ENCODE measurements around the gene TTC9C. TPM values are rescaled to one million over a fixed set of nuclear protein-coding genes. Genes with fewer than 3 reads are reported as not detected.

Gene TTC9C
- total and polyA plus RNA-seq, 2 of the 13 experiments (the other 11 are each of a cell fraction or from before 2014, with no cell fraction given): 28.0 to 36.4 TPM

GRCh38 chr11:62680825-62681240, 47.5 kb upstream of the TTC9C start (continued):
- no peak for TF ChIP-seq HNRNPK (IDR thresholded peaks at IDR 0.05; ENCODE audit: low read depth, low read length, poor library complexity, severe bottlenecking)
- TF ChIP-seq HOXA5 (CRISPR knock-in tag; IDR thresholded peaks at IDR 0.05): 0 out of 2 replicates have a peak, but pooled peaks have one; percentile 60
- peak; percentile 23; the same call in 1 of the 2 replicates for TF ChIP-seq SALL1 (CRISPR knock-in tag; IDR thresholded peaks at IDR 0.05)
- TF ChIP-seq ZBTB42 (CRISPR knock-in tag; IDR thresholded peaks at IDR 0.05): no peak
- 0 out of 2 replicates have a peak, but pooled peaks have one; percentile 27 for TF ChIP-seq HMG20A (CRISPR knock-in tag; IDR thresholded peaks at IDR 0.05; ENCODE audit: borderline replicate concordance)
- TF ChIP-seq RARA (CRISPR knock-in tag; IDR thresholded peaks at IDR 0.05): 0 out of 2 replicates have a peak, but pooled peaks have one; percentile 15
- 0 out of 2 replicates have a peak, but pooled peaks have one; percentile 42 for TF ChIP-seq HOXD1 (CRISPR knock-in tag; IDR thresholded peaks at IDR 0.05)
- no peak for TF ChIP-seq ZBTB37 (CRISPR knock-in tag; IDR thresholded peaks at IDR 0.05)
- TF ChIP-seq SOX13 (IDR thresholded peaks at IDR 0.05): no peak
- TF ChIP-seq SOX13 (CRISPR knock-in tag; conservative IDR thresholded peaks at IDR 0.05 in 1 of 2, IDR thresholded peaks at IDR 0.05 in 1 of 2): no peak
- no peak for TF ChIP-seq KAT2B (IDR thresholded peaks at IDR 0.05; ENCODE audit: borderline replicate concordance, low read depth, low read length)
- TF ChIP-seq POLR2AphosphoS5 (IDR thresholded peaks at IDR 0.05; ENCODE audit: low read depth, low read length): peak; percentile 49
- TF ChIP-seq ZFX (CRISPR knock-in tag; IDR thresholded peaks at IDR 0.05; ENCODE audit: low read depth): peak; percentile 51; the same call in 1 of the 2 replicates
- no peak for TF ChIP-seq SOX6 (IDR thresholded peaks at IDR 0.05)
- 0 out of 2 replicates have a peak, but pooled peaks have one; percentile 15 for TF ChIP-seq SOX6 (CRISPR knock-in tag; IDR thresholded peaks at IDR 0.05)
- no peak for TF ChIP-seq GABPA (IDR thresholded peaks at IDR 0.05; ENCODE audit: low read depth, low read length)
- 0 out of 2 replicates have a peak, but pooled peaks have one; percentile 35 for TF ChIP-seq GABPA (CRISPR knock-in tag; IDR thresholded peaks at IDR 0.05; ENCODE audit: low read depth)
- TF ChIP-seq ZHX1 (CRISPR knock-in tag; IDR thresholded peaks at IDR 0.05; ENCODE audit: low read depth): no peak
- peak; percentile 42; the same call in 1 of the 2 replicates for TF ChIP-seq ZFP37 (CRISPR knock-in tag; IDR thresholded peaks at IDR 0.05; ENCODE audit: borderline replicate concordance)
- peak; percentile 42; the same call in 1 of the 2 replicates for TF ChIP-seq RAD21 (CRISPR knock-in tag; IDR thresholded peaks at IDR 0.05)
- TF ChIP-seq, protein P1, sequence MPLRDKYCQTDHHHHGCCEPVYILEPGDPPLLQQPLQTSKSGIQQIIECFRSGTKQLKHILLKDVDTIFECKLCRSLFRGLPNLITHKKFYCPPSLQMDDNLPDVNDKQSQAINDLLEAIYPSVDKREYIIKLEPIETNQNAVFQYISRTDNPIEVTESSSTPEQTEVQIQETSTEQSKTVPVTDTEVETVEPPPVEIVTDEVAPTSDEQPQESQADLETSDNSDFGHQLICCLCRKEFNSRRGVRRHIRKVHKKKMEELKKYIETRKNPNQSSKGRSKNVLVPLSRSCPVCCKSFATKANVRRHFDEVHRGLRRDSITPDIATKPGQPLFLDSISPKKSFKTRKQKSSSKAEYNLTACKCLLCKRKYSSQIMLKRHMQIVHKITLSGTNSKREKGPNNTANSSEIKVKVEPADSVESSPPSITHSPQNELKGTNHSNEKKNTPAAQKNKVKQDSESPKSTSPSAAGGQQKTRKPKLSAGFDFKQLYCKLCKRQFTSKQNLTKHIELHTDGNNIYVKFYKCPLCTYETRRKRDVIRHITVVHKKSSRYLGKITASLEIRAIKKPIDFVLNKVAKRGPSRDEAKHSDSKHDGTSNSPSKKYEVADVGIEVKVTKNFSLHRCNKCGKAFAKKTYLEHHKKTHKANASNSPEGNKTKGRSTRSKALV (CRISPR knock-in tag; IDR thresholded peaks at IDR 0.05): no peak
- no peak for TF ChIP-seq ZNF383 (CRISPR knock-in tag; IDR thresholded peaks at IDR 0.05; ENCODE audit: borderline replicate concordance)
- TF ChIP-seq REPIN1 (CRISPR knock-in tag; IDR thresholded peaks at IDR 0.05; ENCODE audit: borderline replicate concordance, low read depth): peak; percentile 45; the same call in 1 of the 2 replicates
